Fibroblast of mammary gland (primary cell): ENCODE results near the gene GLTPD2.

Experiments used
- DNase-seq: peaks from one replicate; pipeline ENCODE4 v3.0.0-alpha.2; 2010; ENCODE audit warnings: low read depth
- H3K4me3 ChIP-seq: 2 replicates; pipeline ENCODE4 v1.5.1; 2011; ENCODE audit warnings: low read depth, mild to moderate bottlenecking, low read length, moderate library complexity; ENCODE audit not compliant: control insufficient read depth
- CTCF ChIP-seq: conservative IDR thresholded peaks from 2 replicates; pipeline ENCODE4 v1.5.1; 2011; ENCODE audit warnings: low read depth, low read length, inconsistent platforms; ENCODE audit not compliant: control insufficient read depth, insufficient read depth

GLTPD2 gene

GRCh38 chr17:4806456-4806776 is 17.7 kb downstream of the GLTPD2 start:
- no peak for DNase-seq
- no peak for TF ChIP-seq CTCF
- peak overlapping the region; percentile 69 for H3K4me3 ChIP-seq

- peak; percentile 63 for DNase-seq
- peak within 1 kb of the TSS; percentile 69 for H3K4me3 ChIP-seq
- no peak for TF ChIP-seq CTCF
Observed at GRCh38 chr17:4806777-4807604, 18.2 kb downstream of the GLTPD2 start, which contains the start of gene PLD2. Gene PLD2, plus strand, starts transcription at chr17:4807152. Its CDS starts 621 bp downstream, at chr17:4807773.

DNA sequence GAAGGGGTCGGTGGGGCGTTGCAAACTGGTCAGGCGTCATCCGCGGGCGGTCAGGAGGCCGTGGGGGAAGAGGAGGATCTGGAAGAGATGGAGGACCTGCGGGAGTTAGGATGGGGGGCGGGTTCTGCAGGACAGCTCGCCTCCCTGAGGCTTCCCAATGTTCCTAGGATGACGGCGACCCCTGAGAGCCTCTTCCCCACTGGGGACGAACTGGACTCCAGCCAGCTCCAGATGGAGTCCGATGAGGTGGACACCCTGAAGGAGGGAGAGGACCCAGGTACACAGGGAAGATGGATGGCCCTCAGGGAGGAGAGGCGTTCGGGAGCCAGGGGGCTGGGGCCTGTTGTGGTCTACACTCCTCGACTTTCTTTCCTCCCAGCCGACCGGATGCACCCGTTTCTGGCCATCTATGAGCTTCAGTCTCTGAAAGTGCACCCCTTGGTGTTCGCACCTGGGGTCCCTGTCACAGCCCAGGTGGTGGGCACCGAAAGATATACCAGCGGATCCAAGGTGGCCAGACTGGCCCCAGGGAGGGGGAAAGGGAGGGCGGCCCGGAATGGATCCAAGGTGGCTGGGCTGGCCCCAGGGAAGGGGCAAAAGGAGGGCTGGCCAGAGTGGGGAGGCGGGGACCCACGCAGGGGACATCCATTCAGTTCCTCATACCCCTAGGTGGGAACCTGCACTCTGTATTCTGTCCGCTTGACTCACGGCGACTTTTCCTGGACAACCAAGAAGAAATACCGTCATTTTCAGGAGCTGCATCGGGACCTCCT is 19.0 kb downstream of the GLTPD2 start:
- TF ChIP-seq CTCF: no peak
- H3K4me3 ChIP-seq: peak overlapping the region; percentile 65
- no peak for DNase-seq

GRCh38 chr17:4808378-4808767 is 19.6 kb downstream of the GLTPD2 start:
- DNase-seq: no peak
- no peak overlapping the region for H3K4me3 ChIP-seq
- TF ChIP-seq CTCF: no peak

DNA sequence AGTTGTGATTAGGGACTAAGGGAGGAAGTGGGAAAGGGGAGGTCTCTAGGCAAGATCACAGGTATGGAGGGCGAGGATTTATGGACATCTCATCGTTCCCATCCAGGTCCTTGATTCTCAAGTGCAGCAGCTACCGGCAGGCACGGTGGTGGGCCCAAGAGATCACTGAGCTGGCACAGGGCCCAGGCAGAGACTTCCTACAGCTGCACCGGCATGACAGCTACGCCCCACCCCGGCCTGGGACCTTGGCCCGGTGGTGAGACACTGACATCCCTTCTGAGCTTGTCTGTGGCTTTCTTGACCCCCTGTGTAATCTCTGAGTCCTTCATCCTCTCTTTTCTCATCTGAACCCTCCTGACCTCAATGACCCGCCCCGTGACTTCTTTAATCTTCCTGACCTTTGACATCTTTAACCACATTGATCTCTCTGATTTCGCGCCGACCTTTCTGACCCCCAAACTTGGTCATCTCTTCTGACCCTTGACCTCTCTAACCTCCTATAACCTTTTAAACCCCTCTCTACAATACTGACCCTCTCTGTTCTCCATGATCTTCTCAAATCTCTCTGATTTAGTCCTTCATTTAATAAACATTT is 22.0 kb downstream of the GLTPD2 start:
- DNase-seq: no peak
- no peak for TF ChIP-seq CTCF
- no peak overlapping the region for H3K4me3 ChIP-seq

DNA sequence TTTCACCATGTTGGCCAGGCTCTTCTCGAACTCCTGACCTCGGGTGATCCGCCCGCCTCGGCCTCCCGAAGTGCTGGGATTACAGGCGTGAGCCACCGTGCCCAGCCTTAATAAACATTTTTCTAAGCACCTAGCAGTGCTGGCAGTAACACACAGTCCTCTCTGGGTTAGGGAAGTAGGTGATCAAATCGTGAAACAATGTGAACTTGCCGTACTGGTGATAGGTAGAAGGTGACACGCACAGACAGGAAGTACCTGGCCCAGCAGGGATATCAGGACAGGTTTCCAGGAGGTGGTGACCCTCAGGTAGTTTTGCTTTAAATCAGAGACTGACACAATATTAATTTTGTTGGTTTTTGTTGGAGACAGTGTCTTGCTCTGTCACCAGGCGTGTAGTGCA is 22.7 kb downstream of the GLTPD2 start:
- H3K4me3 ChIP-seq: no peak overlapping the region
- no peak for DNase-seq
- TF ChIP-seq CTCF: no peak
